IMR-90 (cell line): Measurements from ENCODE around the gene INTS11.

Experiments
- POLR2A ChIP-seq: IDR thresholded peaks from 2 replicates; pipeline ENCODE4 v1.6.1; 2012; ENCODE audit warnings: mild to moderate bottlenecking, low read depth, low read length
- TF ChIP-seq, protein P1 (sequence below): fragments of 150-350 bp; IDR thresholded peaks from 2 replicates; pipeline ENCODE4 v1.6.1; 2017; ENCODE audit warnings: mild to moderate bottlenecking, antibody characterized with exemption, low read length, low read depth
- TF ChIP-seq, protein P2 (sequence below): conservative IDR thresholded peaks from 2 replicates; pipeline ENCODE4 v1.5.1; 2012; ENCODE audit warnings: mild to moderate bottlenecking, low read depth, low read length, improper control_type of control experiment

DNA sequence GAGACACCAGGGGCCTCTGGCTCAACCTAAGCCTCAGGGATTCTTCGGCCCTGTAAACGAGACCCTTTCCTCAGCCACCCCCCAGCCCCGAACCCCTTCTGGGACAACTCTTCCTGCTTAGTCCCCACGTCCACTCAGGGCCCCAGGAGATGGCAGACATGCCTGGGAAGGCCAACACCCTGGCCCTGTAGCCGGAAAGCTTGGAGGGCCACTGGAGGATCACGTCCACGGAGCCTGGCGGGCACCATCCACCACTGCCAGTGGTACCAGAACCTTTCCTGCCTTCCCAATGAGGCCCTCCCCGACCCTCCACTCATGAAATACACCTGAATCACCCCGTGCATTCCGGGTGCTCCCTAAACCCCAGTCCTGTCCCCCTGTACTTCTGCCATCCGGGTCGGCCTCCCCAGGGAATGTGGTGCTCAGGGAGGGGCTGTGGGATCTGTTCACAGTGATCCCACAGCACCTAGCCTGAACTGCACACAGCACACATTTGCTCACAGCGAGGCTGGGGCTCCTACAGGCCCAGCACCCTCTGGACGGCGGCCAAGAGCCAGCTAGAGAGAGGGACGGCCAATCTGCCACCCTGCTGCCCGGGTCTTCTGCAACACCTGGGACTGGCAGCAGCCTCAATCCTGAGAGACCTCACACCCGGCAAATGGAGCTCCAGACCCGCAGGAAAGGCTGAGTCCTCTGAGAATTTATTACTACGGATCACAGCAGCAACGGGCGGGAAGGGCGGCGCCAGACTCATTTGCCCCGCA lies 48.8 kb upstream of the INTS11 start:
- TF ChIP-seq, protein P1, sequence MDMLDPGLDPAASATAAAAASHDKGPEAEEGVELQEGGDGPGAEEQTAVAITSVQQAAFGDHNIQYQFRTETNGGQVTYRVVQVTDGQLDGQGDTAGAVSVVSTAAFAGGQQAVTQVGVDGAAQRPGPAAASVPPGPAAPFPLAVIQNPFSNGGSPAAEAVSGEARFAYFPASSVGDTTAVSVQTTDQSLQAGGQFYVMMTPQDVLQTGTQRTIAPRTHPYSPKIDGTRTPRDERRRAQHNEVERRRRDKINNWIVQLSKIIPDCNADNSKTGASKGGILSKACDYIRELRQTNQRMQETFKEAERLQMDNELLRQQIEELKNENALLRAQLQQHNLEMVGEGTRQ, result no peak
- TF ChIP-seq, protein P2, sequence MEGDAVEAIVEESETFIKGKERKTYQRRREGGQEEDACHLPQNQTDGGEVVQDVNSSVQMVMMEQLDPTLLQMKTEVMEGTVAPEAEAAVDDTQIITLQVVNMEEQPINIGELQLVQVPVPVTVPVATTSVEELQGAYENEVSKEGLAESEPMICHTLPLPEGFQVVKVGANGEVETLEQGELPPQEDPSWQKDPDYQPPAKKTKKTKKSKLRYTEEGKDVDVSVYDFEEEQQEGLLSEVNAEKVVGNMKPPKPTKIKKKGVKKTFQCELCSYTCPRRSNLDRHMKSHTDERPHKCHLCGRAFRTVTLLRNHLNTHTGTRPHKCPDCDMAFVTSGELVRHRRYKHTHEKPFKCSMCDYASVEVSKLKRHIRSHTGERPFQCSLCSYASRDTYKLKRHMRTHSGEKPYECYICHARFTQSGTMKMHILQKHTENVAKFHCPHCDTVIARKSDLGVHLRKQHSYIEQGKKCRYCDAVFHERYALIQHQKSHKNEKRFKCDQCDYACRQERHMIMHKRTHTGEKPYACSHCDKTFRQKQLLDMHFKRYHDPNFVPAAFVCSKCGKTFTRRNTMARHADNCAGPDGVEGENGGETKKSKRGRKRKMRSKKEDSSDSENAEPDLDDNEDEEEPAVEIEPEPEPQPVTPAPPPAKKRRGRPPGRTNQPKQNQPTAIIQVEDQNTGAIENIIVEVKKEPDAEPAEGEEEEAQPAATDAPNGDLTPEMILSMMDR, result no peak
- TF ChIP-seq POLR2A, result no peak
